ENCODE results near the gene ATP11A.

Gene ATP11A

DNA sequence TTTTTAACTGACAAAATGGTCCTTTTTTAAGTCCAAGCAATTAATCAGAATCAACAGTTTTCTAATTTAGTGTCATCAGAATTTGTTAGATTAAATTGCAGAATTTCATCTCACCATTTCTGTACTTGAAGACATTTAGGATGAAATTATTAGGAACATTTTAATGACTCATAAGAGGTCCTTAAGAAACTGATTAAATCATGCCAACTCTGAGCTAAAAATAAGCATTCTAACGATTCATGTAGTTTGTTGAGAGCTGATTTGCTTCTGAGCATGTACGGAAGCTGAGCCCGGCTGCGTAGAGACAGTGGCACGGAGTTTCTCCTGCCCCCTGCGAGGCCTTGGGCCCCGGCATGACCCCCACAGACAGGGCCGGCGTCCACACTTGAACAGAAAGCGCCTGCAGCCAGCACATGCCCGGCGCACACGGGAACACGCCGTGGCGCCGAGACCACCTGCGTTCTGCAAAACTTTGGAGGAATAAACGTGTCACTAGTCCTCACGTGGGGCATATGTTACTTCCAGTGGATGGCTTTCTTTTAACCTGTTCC, 189.5 kb downstream of the ATP11A start:
- no peaks in the 10 kb centered on the region for H3K27me3 ChIP-seq (ENCODE audit: control insufficient read depth, insufficient read depth, low read length)
- no peak overlapping the region for H3K4me2 ChIP-seq (ENCODE audit: low read length)
- TF ChIP-seq, protein P1, sequence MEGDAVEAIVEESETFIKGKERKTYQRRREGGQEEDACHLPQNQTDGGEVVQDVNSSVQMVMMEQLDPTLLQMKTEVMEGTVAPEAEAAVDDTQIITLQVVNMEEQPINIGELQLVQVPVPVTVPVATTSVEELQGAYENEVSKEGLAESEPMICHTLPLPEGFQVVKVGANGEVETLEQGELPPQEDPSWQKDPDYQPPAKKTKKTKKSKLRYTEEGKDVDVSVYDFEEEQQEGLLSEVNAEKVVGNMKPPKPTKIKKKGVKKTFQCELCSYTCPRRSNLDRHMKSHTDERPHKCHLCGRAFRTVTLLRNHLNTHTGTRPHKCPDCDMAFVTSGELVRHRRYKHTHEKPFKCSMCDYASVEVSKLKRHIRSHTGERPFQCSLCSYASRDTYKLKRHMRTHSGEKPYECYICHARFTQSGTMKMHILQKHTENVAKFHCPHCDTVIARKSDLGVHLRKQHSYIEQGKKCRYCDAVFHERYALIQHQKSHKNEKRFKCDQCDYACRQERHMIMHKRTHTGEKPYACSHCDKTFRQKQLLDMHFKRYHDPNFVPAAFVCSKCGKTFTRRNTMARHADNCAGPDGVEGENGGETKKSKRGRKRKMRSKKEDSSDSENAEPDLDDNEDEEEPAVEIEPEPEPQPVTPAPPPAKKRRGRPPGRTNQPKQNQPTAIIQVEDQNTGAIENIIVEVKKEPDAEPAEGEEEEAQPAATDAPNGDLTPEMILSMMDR (IDR thresholded peaks at IDR 0.05): no peak
- no peak overlapping the region for H2AFZ ChIP-seq
- H3K36me3 ChIP-seq (ENCODE audit: control insufficient read depth, insufficient read depth, low read length): no peaks in the 10 kb centered on the region
- no peaks in the 10 kb centered on the region for H3K9me3 ChIP-seq (ENCODE audit: control insufficient read depth, low read length)
- H3K4me3 ChIP-seq (ENCODE audit: low read depth, low read length): no peak overlapping the region
- H3K4me1 ChIP-seq: no peaks in the 10 kb centered on the region
- no peak overlapping the region for H3K9ac ChIP-seq
- H3K79me2 ChIP-seq: no peaks in the 10 kb centered on the region
- H3K27ac ChIP-seq: no peak overlapping the region

DNA sequence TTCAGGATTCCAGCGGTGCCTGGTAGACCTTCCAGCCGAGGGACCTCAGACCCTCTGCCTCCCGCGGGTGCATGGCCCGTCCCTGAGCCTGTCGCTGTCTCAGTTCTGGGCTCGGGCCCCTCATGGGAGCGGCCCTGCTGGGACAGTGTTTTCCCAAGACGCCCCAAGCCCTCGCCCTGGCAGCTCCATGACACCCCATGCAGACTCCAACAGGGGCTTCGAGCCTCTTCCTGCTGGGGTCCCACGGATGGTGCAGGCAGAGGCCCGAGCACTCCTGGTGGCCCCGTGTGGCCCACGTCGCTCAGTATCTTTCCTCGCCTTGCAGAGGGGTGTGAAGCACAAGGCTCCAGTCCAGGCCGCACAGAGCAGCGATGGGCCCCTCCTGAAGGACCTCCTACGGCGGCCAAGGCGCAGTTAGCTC, 190.4 kb downstream of the ATP11A start:
- Histone ChIP-seq H3K4me2 (ENCODE audit: low read length) (no peak overlapping the region), H3K4me1 (no peaks in the 10 kb centered on the region), H3K9ac (no peak overlapping the region), H2AFZ (no peak overlapping the region), H3K27ac (no peak overlapping the region), H3K36me3 (ENCODE audit: control insufficient read depth, insufficient read depth, low read length) (no peaks in the 10 kb centered on the region), H3K4me3 (ENCODE audit: low read depth, low read length) (no peak overlapping the region), H3K27me3 (ENCODE audit: control insufficient read depth, insufficient read depth, low read length) (no peaks in the 10 kb centered on the region), H3K9me3 (ENCODE audit: control insufficient read depth, low read length) (no peaks in the 10 kb centered on the region), H3K79me2 (no peaks in the 10 kb centered on the region)
- TF ChIP-seq, protein P1 (IDR thresholded peaks at IDR 0.05): no peak

DNA sequence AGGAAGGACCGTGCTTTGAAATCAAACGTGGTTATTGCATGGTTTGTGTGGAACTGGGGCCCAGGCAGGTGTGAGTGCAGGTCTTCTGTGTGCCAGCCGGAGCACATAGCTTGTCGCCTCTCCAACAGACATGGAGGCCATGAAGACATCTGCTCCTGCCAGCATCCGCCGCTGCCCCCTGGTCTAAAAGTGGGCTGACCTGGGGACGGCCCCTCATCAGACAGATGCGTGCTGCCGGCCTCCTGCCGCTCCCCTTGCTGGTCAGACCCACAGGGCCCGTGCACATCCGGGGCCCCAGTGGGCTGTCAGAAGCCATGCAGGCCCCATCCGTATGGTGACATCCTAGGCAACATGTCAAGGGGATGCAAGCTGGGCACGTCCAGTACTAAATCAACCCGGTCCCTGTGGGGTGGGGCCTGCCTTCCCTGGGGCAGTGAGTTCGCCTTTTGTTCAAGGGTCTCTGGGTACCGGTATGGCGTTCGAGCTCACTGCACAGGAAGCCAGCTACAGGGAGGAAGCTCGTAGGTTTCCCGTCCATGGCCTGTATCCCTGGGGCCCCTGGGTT, 191.2 kb downstream of the ATP11A start:
- Histone ChIP-seq H3K36me3 (ENCODE audit: control insufficient read depth, insufficient read depth, low read length) (no peaks in the 10 kb centered on the region), H3K4me2 (ENCODE audit: low read length) (no peak overlapping the region), H3K27me3 (ENCODE audit: control insufficient read depth, insufficient read depth, low read length) (no peaks in the 10 kb centered on the region), H3K9me3 (ENCODE audit: control insufficient read depth, low read length) (no peaks in the 10 kb centered on the region), H3K79me2 (no peaks in the 10 kb centered on the region), H2AFZ (no peak overlapping the region), H3K4me1 (peaks cover 4% of the 10 kb centered on the region), H3K4me3 (ENCODE audit: low read depth, low read length) (no peak overlapping the region), H3K9ac (no peak overlapping the region), H3K27ac (no peak overlapping the region)
- TF ChIP-seq, protein P1 (IDR thresholded peaks at IDR 0.05): no peak

DNA sequence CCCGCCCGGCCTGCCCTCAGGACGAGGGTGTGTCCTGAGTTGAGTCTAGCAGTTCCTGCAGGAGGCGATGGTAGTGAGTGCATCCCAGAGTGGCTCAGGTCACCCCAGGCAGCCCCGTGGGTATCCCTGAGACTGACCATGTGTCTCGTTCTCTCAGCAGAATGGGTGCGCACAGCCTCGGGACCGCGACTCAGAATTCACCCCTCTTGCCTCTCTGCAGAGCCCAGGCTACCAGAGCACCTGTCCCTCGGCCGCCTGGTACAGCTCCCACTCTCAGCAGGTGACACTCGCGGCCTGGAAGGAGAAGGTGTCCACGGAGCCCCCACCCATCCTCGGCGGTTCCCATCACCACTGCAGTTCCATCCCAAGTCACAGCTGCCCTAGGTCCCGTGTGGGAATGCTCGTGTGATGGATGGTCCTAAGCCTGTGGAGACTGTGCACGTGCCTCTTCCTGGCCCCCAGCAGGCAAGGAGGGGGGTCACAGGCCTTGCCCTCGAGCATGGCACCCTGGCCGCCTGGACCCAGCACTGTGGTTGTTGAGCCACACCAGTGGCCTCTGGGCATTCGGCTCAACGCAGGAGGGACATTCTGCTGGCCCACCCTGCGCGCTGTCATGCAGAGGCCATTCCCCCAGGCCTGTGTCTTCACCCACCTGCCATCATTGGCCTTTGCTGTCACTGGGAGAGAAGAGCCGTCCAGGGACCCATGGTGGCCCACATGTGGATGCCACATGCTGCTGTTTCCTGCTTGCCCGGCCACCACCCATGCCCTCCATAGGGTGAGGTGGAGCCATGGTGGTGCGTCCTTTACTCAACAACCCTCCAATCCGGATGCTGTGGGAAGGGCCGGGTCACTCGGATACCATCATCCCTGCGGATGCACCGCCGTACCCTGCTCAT, 192.1 kb downstream of the ATP11A start:
- Histone ChIP-seq H3K27me3 (ENCODE audit: control insufficient read depth, insufficient read depth, low read length) (no peaks in the 10 kb centered on the region), H3K79me2 (no peaks in the 10 kb centered on the region), H3K27ac (no peak overlapping the region), H3K4me2 (ENCODE audit: low read length) (no peak overlapping the region), H3K4me3 (ENCODE audit: low read depth, low read length) (no peak overlapping the region), H3K4me1 (peaks cover 7% of the 10 kb centered on the region), H3K36me3 (ENCODE audit: control insufficient read depth, insufficient read depth, low read length) (no peaks in the 10 kb centered on the region), H2AFZ (no peak overlapping the region), H3K9ac (no peak overlapping the region), H3K9me3 (ENCODE audit: control insufficient read depth, low read length) (no peaks in the 10 kb centered on the region)
- TF ChIP-seq, protein P1 (IDR thresholded peaks at IDR 0.05): no peak

All from parathyroid adenoma (tissue), 2 donors.